GM20431 (cell line): ENCODE results near the gene MAPKAPK3.

ENCODE experiments used
- in situ Hi-C: fragments of 300-500 bp; cut with MseI, MboI; formaldehyde crosslinking; loops from one replicate; pipeline ENCODE4 v1.15.0; 2020; ENCODE audit warnings: low sequenced_read_pairs; ENCODE audit not compliant: unreplicated experiment

MAPKAPK3 gene

GRCh38 chr3:50617096-50617791, at the start of gene MAPKAPK3:
TSS of gene MAPKAPK3 (plus strand) at chr3:50617151. CDS start at chr3:50617566, 415 bp downstream.
- in situ Hi-C loops = loop anchor here (10.0 kb wide), 2 partner anchors 92 to 758 kb away; no protein-coding TSS in a partner anchor

- in situ Hi-C loops = no loop called here
Measured at GRCh38 chr3:50567386-50568167, 49.4 kb upstream of the MAPKAPK3 start, which contains the start of gene C3orf18. TSS of gene C3orf18 (minus strand) at chr3:50567747. CDS start at chr3:50565699, 2,048 bp downstream.

GRCh38 chr3:50568947-50569749, 47.8 kb upstream of the MAPKAPK3 start, which contains the start of gene HEMK1:
TSS of gene HEMK1 (plus strand) at chr3:50569522. CDS start at chr3:50571105, 1,583 bp downstream.
- in situ Hi-C loops = no loop called here

GRCh38 chr3:50570508-50571279, 46.3 kb upstream of the MAPKAPK3 start:
- in situ Hi-C loops = no loop called here

- in situ Hi-C loops = no loop called here
Measured at GRCh38 chr3:50571486-50571885, 45.5 kb upstream of the MAPKAPK3 start.

- in situ Hi-C loops = no loop called here
Measured at GRCh38 chr3:50572158-50572557, 44.8 kb upstream of the MAPKAPK3 start.

- in situ Hi-C loops = no loop called here
Measured at GRCh38 chr3:50572801-50573371, 44.1 kb upstream of the MAPKAPK3 start.

- in situ Hi-C loops = no loop called here
Measured at GRCh38 chr3:50573566-50574443, 43.1 kb upstream of the MAPKAPK3 start.

- in situ Hi-C loops = no loop called here
Measured at GRCh38 chr3:50574444-50574831, 42.5 kb upstream of the MAPKAPK3 start.

GRCh38 chr3:50575372-50575771, 41.6 kb upstream of the MAPKAPK3 start:
- in situ Hi-C loops = no loop called here

- in situ Hi-C loops = no loop called here
Measured at GRCh38 chr3:50577348-50577747, 39.6 kb upstream of the MAPKAPK3 start.

- in situ Hi-C loops = no loop called here
Measured at GRCh38 chr3:50580683-50581458, 36.1 kb upstream of the MAPKAPK3 start.

- in situ Hi-C loops = no loop called here
Measured at GRCh38 chr3:50581459-50581842, 35.5 kb upstream of the MAPKAPK3 start.

- in situ Hi-C loops = no loop called here
Measured at GRCh38 chr3:50582083-50582482, 34.9 kb upstream of the MAPKAPK3 start.

GRCh38 chr3:50583897-50584296, 33.1 kb upstream of the MAPKAPK3 start:
- in situ Hi-C loops = no loop called here

GRCh38 chr3:50584391-50584790, 32.6 kb upstream of the MAPKAPK3 start:
- in situ Hi-C loops = no loop called here

GRCh38 chr3:50585919-50586762, 30.8 kb upstream of the MAPKAPK3 start:
- in situ Hi-C loops = no loop called here
